ENCODE data around the gene SARNP. TPM values are rescaled to one million over a fixed set of nuclear protein-coding genes. Genes with fewer than 3 reads are reported as not detected.

The SARNP gene
- total and polyA plus RNA-seq, 9 of the 15 experiments (the other 6 are each of a cell fraction or from before 2014, with no cell fraction given) = 70.1 to 400 (median 198) TPM

GRCh38 chr12:55736780-55737580, 80.5 kb downstream of the SARNP start (continued):
- TF ChIP-seq REST (IDR thresholded peaks at IDR 0.05; ENCODE audit: borderline replicate concordance) (peak; percentile 89), REST (CRISPR knock-in tag; IDR thresholded peaks at IDR 0.05; ENCODE audit: low read depth) (0 out of 2 replicates have a peak, but pooled peaks have one; percentile 11), NEUROD1 (IDR thresholded peaks at IDR 0.05; ENCODE audit: borderline replicate concordance, low read depth, low read length, partially characterized antibody) (no peak), SIN3B (IDR thresholded peaks at IDR 0.05; ENCODE audit: low read depth) (no peak), KAT2B (IDR thresholded peaks at IDR 0.05; ENCODE audit: low read depth, low read length) (no peak), ESRRA (IDR thresholded peaks at IDR 0.05; ENCODE audit: borderline replicate concordance, low read depth) (peak; percentile 76; the same call in 1 of the 2 replicates), SOX6 (IDR thresholded peaks at IDR 0.05) (no peak), MTA1 (IDR thresholded peaks at IDR 0.05; ENCODE audit: borderline replicate concordance) (0 out of 2 replicates have a peak, but pooled peaks have one; percentile 35), ARNT (IDR thresholded peaks at IDR 0.05) (0 out of 4 replicates have a peak, but pooled peaks of 1 of the 2 experiments have one; percentile 30), ZNF584 (CRISPR knock-in tag; IDR thresholded peaks at IDR 0.05; ENCODE audit: low read depth) (no peak), ELF2 (CRISPR knock-in tag; IDR thresholded peaks at IDR 0.05) (0 out of 2 replicates have a peak, but pooled peaks have one; percentile 34), CCAR2 (IDR thresholded peaks at IDR 0.05; ENCODE audit: low read depth, low read length) (no peak), SPI1 (IDR thresholded peaks at IDR 0.05; ENCODE audit: borderline replicate concordance, low read depth, low read length) (peak; percentile 8; the same call in 1 of the 2 replicates), ZNF316 (IDR thresholded peaks at IDR 0.05) (peak; percentile 87), ATF7 (IDR thresholded peaks at IDR 0.05) (peak; percentile 45; the same call in 1 of the 2 replicates), RAD21 (CRISPR knock-in tag; conservative IDR thresholded peaks at IDR 0.05 in 1 of 2, IDR thresholded peaks at IDR 0.05 in 1 of 2) (peak; percentile 89 to 96), TFAP4 (CRISPR knock-in tag; IDR thresholded peaks at IDR 0.05; ENCODE audit: borderline replicate concordance) (peak; percentile 90)

Data from K562 (cell line).